ENCODE results near the gene MEDAG.

The MEDAG gene

GRCh38 chr13:30872685-30873461, 33.2 kb upstream of the MEDAG start:
- DNase-seq (ENCODE audit: low read depth): peak; percentile 63

GRCh38 chr13:30873499-30873898, 32.6 kb upstream of the MEDAG start:
- DNase-seq (ENCODE audit: low read depth): no peak

GRCh38 chr13:30874111-30874510, 32.0 kb upstream of the MEDAG start:
- no peak for DNase-seq (ENCODE audit: low read depth)

GRCh38 chr13:30874561-30874960, 31.5 kb upstream of the MEDAG start:
- no peak for DNase-seq (ENCODE audit: low read depth)

GRCh38 chr13:30877335-30877734, 28.7 kb upstream of the MEDAG start:
- no peak for DNase-seq (ENCODE audit: low read depth)

- DNase-seq (ENCODE audit: low read depth): no peak
Observed at GRCh38 chr13:30880151-30880855, 25.8 kb upstream of the MEDAG start.

- DNase-seq (ENCODE audit: low read depth): peak; percentile 79
Observed at GRCh38 chr13:30880856-30881155, 25.3 kb upstream of the MEDAG start.

GRCh38 chr13:30881191-30881651, 24.9 kb upstream of the MEDAG start:
- DNase-seq (ENCODE audit: low read depth): no peak

GRCh38 chr13:30882026-30882850, 23.8 kb upstream of the MEDAG start:
- DNase-seq (ENCODE audit: low read depth): no peak

GRCh38 chr13:30882996-30883766, 22.9 kb upstream of the MEDAG start:
- DNase-seq (ENCODE audit: low read depth): no peak

GRCh38 chr13:30884543-30884942, 21.5 kb upstream of the MEDAG start:
- DNase-seq (ENCODE audit: low read depth): no peak

- no peak for DNase-seq (ENCODE audit: low read depth)
Observed at GRCh38 chr13:30889196-30889690, 16.8 kb upstream of the MEDAG start.

GRCh38 chr13:30892966-30893365, 13.1 kb upstream of the MEDAG start:
- DNase-seq (ENCODE audit: low read depth): no peak

- peak; percentile 66 for DNase-seq (ENCODE audit: low read depth)
Observed at GRCh38 chr13:30895773-30896172, 10.3 kb upstream of the MEDAG start.

- DNase-seq (ENCODE audit: low read depth): no peak
Observed at GRCh38 chr13:30898070-30898469, 8.0 kb upstream of the MEDAG start.

GRCh38 chr13:30898678-30899241, 7.3 kb upstream of the MEDAG start:
- peak; percentile 92 for DNase-seq (ENCODE audit: low read depth)

GRCh38 chr13:30900436-30900835, 5.6 kb upstream of the MEDAG start:
- no peak for DNase-seq (ENCODE audit: low read depth)

- no peak for DNase-seq (ENCODE audit: low read depth)
Observed at GRCh38 chr13:30900952-30901749, 4.9 kb upstream of the MEDAG start.

GRCh38 chr13:30904043-30904442, 2.0 kb upstream of the MEDAG start:
- no peak for DNase-seq (ENCODE audit: low read depth)

- no peak for DNase-seq (ENCODE audit: low read depth)
Observed at GRCh38 chr13:30906411-30907051, 460 bp downstream of the MEDAG start.

Data from GM04503 (cell line).